SK-N-SH treated with all-trans-retinoic acid at 6 μM for 48 hours (cell line): ENCODE results near the gene BEND7.

ENCODE experiments used
- ATAC-seq: fragments of 200-7000 bp; cut with Tn5 transposase; 3 replicates; pipeline ENCODE4 v1.9.1; 2020; ENCODE audit warnings: mild to moderate bottlenecking, moderate library complexity
- ARNTL ChIP-seq: fragments of 450-650 bp; formaldehyde crosslinking; IDR thresholded peaks from 2 replicates; pipeline ENCODE4 v1.5.0; 2020; ENCODE audit warnings: low read depth, mild to moderate bottlenecking, moderate library complexity, borderline replicate concordance
- BACH2 ChIP-seq: fragments of 250-450 bp; sonication (Bioruptor Pico); IDR thresholded peaks from 2 replicates; pipeline ENCODE4 v1.9.0; 2021; ENCODE audit warnings: mild to moderate bottlenecking, borderline replicate concordance
- CREB5 ChIP-seq: fragments of 250-450 bp; sonication (Bioruptor Pico); IDR thresholded peaks from 2 replicates; pipeline ENCODE4 v1.5.1; 2020; ENCODE audit warnings: low read depth, mild to moderate bottlenecking, moderate library complexity
- CSDC2 ChIP-seq: fragments of 250-450 bp; sonication (Bioruptor Pico); IDR thresholded peaks from 2 replicates; pipeline ENCODE4 v1.5.0; 2020; ENCODE audit warnings: mild to moderate bottlenecking, moderate library complexity
- ESRRG ChIP-seq: fragments of 250-450 bp; sonication (Bioruptor Pico); IDR thresholded peaks from 2 replicates; pipeline ENCODE4 v1.6.1; 2021; ENCODE audit warnings: mild to moderate bottlenecking
- GLIS3 ChIP-seq: fragments of 250-450 bp; sonication (Bioruptor Pico); IDR thresholded peaks from 2 replicates; pipeline ENCODE4 v1.5.0; 2020; ENCODE audit warnings: mild to moderate bottlenecking, moderate library complexity
- ISL1 ChIP-seq: fragments of 250-450 bp; sonication (Bioruptor Pico); IDR thresholded peaks from 2 replicates; pipeline ENCODE4 v2.1.2; 2022; ENCODE audit warnings: mild to moderate bottlenecking, moderate library complexity
- OSR1 ChIP-seq: fragments of 250-450 bp; sonication (Bioruptor Pico); IDR thresholded peaks from 2 replicates; pipeline ENCODE4 v1.8.0; 2022; ENCODE audit warnings: moderate library complexity, mild to moderate bottlenecking, inconsistent platforms
- PPARA ChIP-seq: fragments of 250-450 bp; sonication (Bioruptor Pico); IDR thresholded peaks from 2 replicates; pipeline ENCODE4 v1.5.0; 2020; ENCODE audit warnings: mild to moderate bottlenecking, borderline replicate concordance
- RARB ChIP-seq: fragments of 250-450 bp; sonication (Bioruptor Pico); IDR thresholded peaks from 2 replicates; pipeline ENCODE4 v1.8.0; 2021; ENCODE audit warnings: mild to moderate bottlenecking, moderate library complexity
- SNAI2 ChIP-seq: fragments of 250-450 bp; sonication (Bioruptor Pico); IDR thresholded peaks from 2 replicates; pipeline ENCODE4 v1.5.0; 2020; ENCODE audit warnings: mild to moderate bottlenecking, moderate library complexity
- TCF4 ChIP-seq: fragments of 250-450 bp; sonication (Bioruptor Pico); IDR thresholded peaks from 2 replicates; pipeline ENCODE4 v1.8.0; 2021; ENCODE audit warnings: mild to moderate bottlenecking, moderate library complexity, borderline replicate concordance
- TOX ChIP-seq: fragments of 250-450 bp; sonication (Bioruptor Pico); IDR thresholded peaks from 2 replicates; pipeline ENCODE4 v1.8.0; 2021; ENCODE audit warnings: mild to moderate bottlenecking, moderate library complexity, borderline replicate concordance
- TSHZ2 ChIP-seq: fragments of 250-450 bp; sonication (Bioruptor Pico); IDR thresholded peaks from 2 replicates; pipeline ENCODE4 v1.5.0; 2020; ENCODE audit warnings: mild to moderate bottlenecking, moderate library complexity
- ZC3H10 ChIP-seq: fragments of 250-450 bp; sonication (Bioruptor Pico); IDR thresholded peaks from 2 replicates; pipeline ENCODE4 v1.5.1; 2021; ENCODE audit warnings: mild to moderate bottlenecking, moderate library complexity
- ZFP3 ChIP-seq: fragments of 250-450 bp; sonication (Bioruptor Pico); IDR thresholded peaks from 2 replicates; pipeline ENCODE4 v1.5.0; 2020; ENCODE audit warnings: mild to moderate bottlenecking, moderate library complexity
- ZFP30 ChIP-seq: fragments of 450-650 bp; formaldehyde crosslinking; IDR thresholded peaks from 2 replicates; pipeline ENCODE4 v1.5.0; 2022; ENCODE audit warnings: mild to moderate bottlenecking, moderate library complexity
- ZNF565 ChIP-seq: fragments of 450-650 bp; formaldehyde crosslinking; conservative IDR thresholded peaks from 2 replicates; pipeline ENCODE4 v1.5.0; 2020; ENCODE audit warnings: low read depth, mild to moderate bottlenecking, moderate library complexity
- ZNF70 ChIP-seq: fragments of 450-650 bp; formaldehyde crosslinking; IDR thresholded peaks from 2 replicates; pipeline ENCODE4 v1.5.0; 2020; ENCODE audit warnings: mild to moderate bottlenecking, moderate library complexity
- ZNF8 ChIP-seq: fragments of 450-650 bp; formaldehyde crosslinking; IDR thresholded peaks from 2 replicates; pipeline ENCODE4 v1.5.0; 2020; ENCODE audit warnings: mild to moderate bottlenecking, moderate library complexity
- TF ChIP-seq, protein P1 (sequence below): fragments of 250-450 bp; sonication (Bioruptor Pico); IDR thresholded peaks from 2 replicates; pipeline ENCODE4 v1.8.0; 2020; ENCODE audit warnings: mild to moderate bottlenecking, moderate library complexity, borderline replicate concordance
- TF ChIP-seq, protein P2 (sequence below): fragments of 250-450 bp; sonication (Bioruptor Pico); IDR thresholded peaks from 2 replicates; pipeline ENCODE4 v1.8.0; 2021; ENCODE audit warnings: low read depth, mild to moderate bottlenecking, moderate library complexity, borderline replicate concordance

The BEND7 gene

DNA sequence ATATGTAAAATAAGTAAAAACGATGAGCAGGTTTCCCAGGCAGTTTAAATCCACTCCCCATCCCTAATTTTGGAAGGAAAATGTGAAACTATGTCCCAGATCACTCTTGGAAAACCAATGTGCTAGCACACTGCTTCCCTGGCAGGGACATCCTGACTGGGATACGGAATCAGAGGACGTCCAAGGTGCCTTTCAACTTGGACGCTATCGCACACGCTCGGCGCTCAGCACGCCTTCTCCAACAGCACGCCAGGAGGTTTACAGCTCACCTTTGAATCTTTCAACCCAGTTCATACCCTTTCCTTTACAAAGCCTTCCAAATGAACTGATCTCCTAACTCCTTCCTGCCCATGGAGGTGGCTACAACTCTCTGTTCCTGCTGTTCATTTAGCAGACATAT lies 47.1 kb downstream of the BEND7 start:
- TF ChIP-seq ESRRG (no peak), CSDC2 (CRISPR knock-in tag) (no peak), ARNTL (CRISPR knock-in tag) (no peak), PPARA (CRISPR knock-in tag) (no peak), ZNF8 (CRISPR knock-in tag) (no peak), TSHZ2 (no peak), RARB (CRISPR knock-in tag) (no peak), TOX (CRISPR knock-in tag) (no peak), SNAI2 (CRISPR knock-in tag) (no peak), ZC3H10 (CRISPR knock-in tag) (no peak), OSR1 (CRISPR knock-in tag) (no peak), ZFP30 (CRISPR knock-in tag) (no peak), BACH2 (CRISPR knock-in tag) (no peak), ZNF70 (no peak), ZNF565 (no peak), ZFP3 (CRISPR knock-in tag) (no peak), TCF4 (no peak), GLIS3 (no peak)
- TF ChIP-seq, protein P1, sequence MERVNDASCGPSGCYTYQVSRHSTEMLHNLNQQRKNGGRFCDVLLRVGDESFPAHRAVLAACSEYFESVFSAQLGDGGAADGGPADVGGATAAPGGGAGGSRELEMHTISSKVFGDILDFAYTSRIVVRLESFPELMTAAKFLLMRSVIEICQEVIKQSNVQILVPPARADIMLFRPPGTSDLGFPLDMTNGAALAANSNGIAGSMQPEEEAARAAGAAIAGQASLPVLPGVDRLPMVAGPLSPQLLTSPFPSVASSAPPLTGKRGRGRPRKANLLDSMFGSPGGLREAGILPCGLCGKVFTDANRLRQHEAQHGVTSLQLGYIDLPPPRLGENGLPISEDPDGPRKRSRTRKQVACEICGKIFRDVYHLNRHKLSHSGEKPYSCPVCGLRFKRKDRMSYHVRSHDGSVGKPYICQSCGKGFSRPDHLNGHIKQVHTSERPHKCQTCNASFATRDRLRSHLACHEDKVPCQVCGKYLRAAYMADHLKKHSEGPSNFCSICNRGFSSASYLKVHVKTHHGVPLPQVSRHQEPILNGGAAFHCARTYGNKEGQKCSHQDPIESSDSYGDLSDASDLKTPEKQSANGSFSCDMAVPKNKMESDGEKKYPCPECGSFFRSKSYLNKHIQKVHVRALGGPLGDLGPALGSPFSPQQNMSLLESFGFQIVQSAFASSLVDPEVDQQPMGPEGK (CRISPR knock-in tag), result no peak
- TF ChIP-seq, protein P2, sequence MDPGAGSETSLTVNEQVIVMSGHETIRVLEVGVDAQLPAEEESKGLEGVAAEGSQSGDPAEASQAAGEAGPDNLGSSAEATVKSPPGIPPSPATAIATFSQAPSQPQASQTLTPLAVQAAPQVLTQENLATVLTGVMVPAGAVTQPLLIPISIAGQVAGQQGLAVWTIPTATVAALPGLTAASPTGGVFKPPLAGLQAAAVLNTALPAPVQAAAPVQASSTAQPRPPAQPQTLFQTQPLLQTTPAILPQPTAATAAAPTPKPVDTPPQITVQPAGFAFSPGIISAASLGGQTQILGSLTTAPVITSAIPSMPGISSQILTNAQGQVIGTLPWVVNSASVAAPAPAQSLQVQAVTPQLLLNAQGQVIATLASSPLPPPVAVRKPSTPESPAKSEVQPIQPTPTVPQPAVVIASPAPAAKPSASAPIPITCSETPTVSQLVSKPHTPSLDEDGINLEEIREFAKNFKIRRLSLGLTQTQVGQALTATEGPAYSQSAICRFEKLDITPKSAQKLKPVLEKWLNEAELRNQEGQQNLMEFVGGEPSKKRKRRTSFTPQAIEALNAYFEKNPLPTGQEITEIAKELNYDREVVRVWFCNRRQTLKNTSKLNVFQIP (CRISPR knock-in tag), result no peak
- ATAC-seq, result no peak

GRCh38 chr10:13475124-13475523 lies 53.7 kb downstream of the BEND7 start:
- TF ChIP-seq OSR1 (CRISPR knock-in tag), result no peak
- ATAC-seq, result no peak

- TF ChIP-seq BACH2 (CRISPR knock-in tag) (no peak), TCF4 (no peak), TOX (CRISPR knock-in tag) (no peak)
- no peak for ATAC-seq
Measured at GRCh38 chr10:13473986-13474385, 54.8 kb downstream of the BEND7 start.

GRCh38 chr10:13472359-13472758 lies 56.5 kb downstream of the BEND7 start:
- no peak for ATAC-seq
- TF ChIP-seq, protein P2 (CRISPR knock-in tag), result no peak
- TF ChIP-seq SNAI2 (CRISPR knock-in tag) (no peak), TOX (CRISPR knock-in tag) (no peak), TCF4 (no peak), ZNF565 (no peak), ZFP30 (CRISPR knock-in tag) (no peak), RARB (CRISPR knock-in tag) (no peak), ISL1 (CRISPR knock-in tag) (no peak), TSHZ2 (no peak), PPARA (CRISPR knock-in tag) (no peak), OSR1 (CRISPR knock-in tag) (no peak), GLIS3 (no peak), ZFP3 (CRISPR knock-in tag) (no peak), ESRRG (no peak), CREB5 (no peak)
- TF ChIP-seq, protein P1 (CRISPR knock-in tag), result no peak
